ENCODE measurements around the gene TMEM141.

- TF ChIP-seq EZH2 (IDR thresholded peaks at IDR 0.05) (no peak), CTCF (IDR thresholded peaks at IDR 0.05) (no peak), EZH2phosphoT487 (IDR thresholded peaks at IDR 0.05) (no peak)
Measured at GRCh38 chr9:136831720-136832104, 40.6 kb downstream of the TMEM141 start.
